Measurements from ENCODE around the gene RELB.
"Not testable (repeated sequence)": the region's sequence is repeated elsewhere in the genome, so short reads cannot be mapped to it uniquely, and the experiment has no call there.

RELB gene

GRCh38 chr19:45001087-45001739, at the start of gene RELB:
TSS of gene RELB (plus strand) at chr19:45001464. CDS start at chr19:45001580, 116 bp downstream.
- DNase-seq (peak; percentile 92), ATAC-seq (replicated peaks) (peak; percentile 72 to 74)
- peaks cover 13 to 16% of the 10 kb centered on the region in 2 donors for H3K36me3 Mint-ChIP-seq
- H3K4me3 Mint-ChIP-seq, result peak within 1 kb of the TSS; percentile 91 to 93
- H3K27me3 Mint-ChIP-seq, result no peaks in the 10 kb centered on the region
- H3K9me3 Mint-ChIP-seq, result peaks cover 0 to 1% of the 10 kb centered on the region in 2 donors
- peak within 1 kb of the TSS; percentile 99 for H3K27ac Mint-ChIP-seq
- H3K4me1 Mint-ChIP-seq, result peaks cover 5 to 22% of the 10 kb centered on the region in 2 donors

GRCh38 chr19:44954278-44954648, 47.0 kb upstream of the RELB start:
- no peaks in the 10 kb centered on the region for H3K27me3 Mint-ChIP-seq
- no peaks in the 10 kb centered on the region for H3K9me3 Mint-ChIP-seq
- H3K36me3 Mint-ChIP-seq, result peaks cover 0 to 7% of the 10 kb centered on the region in 2 donors

GRCh38 chr19:44954649-44955504, 46.4 kb upstream of the RELB start, which contains the start of gene CLPTM1:
TSS of gene CLPTM1 (plus strand) at chr19:44955380. CDS start at chr19:44955396, 16 bp downstream.
- H3K27ac Mint-ChIP-seq, result peak within 1 kb of the TSS; percentile 99

More at GRCh38 chr19:44954278-44954648, 47.0 kb upstream of the RELB start:
- Mint-ChIP-seq H3K4me1 (peaks cover 29 to 45% of the 10 kb centered on the region in 2 donors), H3K4me3 (peak overlapping the region; percentile 95 to 98), H3K27ac (peak overlapping the region; percentile 99)
- ATAC-seq (replicated peaks) (peak; percentile 25 to 32), DNase-seq (no peak)

GRCh38 chr19:44955505-44956439, 45.5 kb upstream of the RELB start:
- H3K4me3 Mint-ChIP-seq, result peak overlapping the region; percentile 95 to 98
- H3K36me3 Mint-ChIP-seq, result peaks cover 9 to 18% of the 10 kb centered on the region in 2 donors
- H3K4me1 Mint-ChIP-seq, result peaks cover 43 to 61% of the 10 kb centered on the region in 2 donors
- DNase-seq (no peak), ATAC-seq (replicated peaks) (peak; percentile 28 to 29)
- peak overlapping the region; percentile 90 for H3K27ac Mint-ChIP-seq
- H3K9me3 Mint-ChIP-seq, result no peaks in the 10 kb centered on the region
- H3K27me3 Mint-ChIP-seq, result no peaks in the 10 kb centered on the region

More at GRCh38 chr19:44954649-44955504, 46.4 kb upstream of the RELB start, which contains the start of gene CLPTM1:
- peak within 1 kb of the TSS; percentile 95 to 98 for H3K4me3 Mint-ChIP-seq
- no peaks in the 10 kb centered on the region for H3K9me3 Mint-ChIP-seq
- H3K4me1 Mint-ChIP-seq, result peaks cover 34 to 52% of the 10 kb centered on the region in 2 donors
- H3K36me3 Mint-ChIP-seq, result peaks cover under 1 to 10% of the 10 kb centered on the region in 2 donors
- H3K27me3 Mint-ChIP-seq, result no peaks in the 10 kb centered on the region
- DNase-seq, result peak; percentile 92
- peak; percentile 92 to 95 for ATAC-seq (replicated peaks)

GRCh38 chr19:44957526-44957925, 43.7 kb upstream of the RELB start:
- Mint-ChIP-seq H3K27me3 (no peaks in the 10 kb centered on the region), H3K9me3 (no peaks in the 10 kb centered on the region), H3K4me1 (peaks cover 55 to 71% of the 10 kb centered on the region in 2 donors), H3K27ac (peak overlapping the region; percentile 83), H3K4me3 (peak overlapping the region; percentile 40 to 95), H3K36me3 (peaks cover 11 to 28% of the 10 kb centered on the region in 2 donors)
- DNase-seq (no peak), ATAC-seq (replicated peaks) (no peak)

- peaks cover 13 to 30% of the 10 kb centered on the region in 2 donors for H3K36me3 Mint-ChIP-seq
- peak overlapping the region; percentile 83 for H3K27ac Mint-ChIP-seq
- DNase-seq, result no peak
- peak overlapping the region in 1 of 2 donors; percentile 40 for H3K4me3 Mint-ChIP-seq
- H3K27me3 Mint-ChIP-seq, result no peaks in the 10 kb centered on the region
- no peaks in the 10 kb centered on the region for H3K9me3 Mint-ChIP-seq
- H3K4me1 Mint-ChIP-seq, result peaks cover 55 to 71% of the 10 kb centered on the region in 2 donors
- no peak for ATAC-seq (replicated peaks)
Measured at GRCh38 chr19:44958090-44958489, 43.2 kb upstream of the RELB start.

GRCh38 chr19:44959691-44960090, 41.6 kb upstream of the RELB start:
- H3K4me1 Mint-ChIP-seq, result peaks cover 54 to 62% of the 10 kb centered on the region in 2 donors
- DNase-seq (no peak), ATAC-seq (replicated peaks) (no peak)
- no peak overlapping the region for H3K4me3 Mint-ChIP-seq
- H3K27ac Mint-ChIP-seq, result peak overlapping the region; percentile 96
- peaks cover 17 to 34% of the 10 kb centered on the region in 2 donors for H3K36me3 Mint-ChIP-seq
- H3K9me3 Mint-ChIP-seq, result no peaks in the 10 kb centered on the region
- H3K27me3 Mint-ChIP-seq, result no peaks in the 10 kb centered on the region

- peak; percentile 95 for ATAC-seq (replicated peaks)
- Mint-ChIP-seq H3K27ac (peak overlapping the region; percentile 96), H3K36me3 (peaks cover 24 to 43% of the 10 kb centered on the region in 2 donors), H3K27me3 (no peaks in the 10 kb centered on the region), H3K9me3 (no peaks in the 10 kb centered on the region), H3K4me1 (peaks cover 50 to 59% of the 10 kb centered on the region in 2 donors), H3K4me3 (peak overlapping the region; percentile 49 to 66)
- peak; percentile 24 for DNase-seq
Measured at GRCh38 chr19:44960906-44961728, 40.1 kb upstream of the RELB start.

- ATAC-seq (replicated peaks) (no peak), DNase-seq (no peak)
- Mint-ChIP-seq H3K27ac (peak overlapping the region; percentile 96), H3K36me3 (peaks cover 26 to 47% of the 10 kb centered on the region in 2 donors), H3K4me1 (peaks cover 43 to 52% of the 10 kb centered on the region in 2 donors), H3K4me3 (peak overlapping the region in 1 of 2 donors; percentile 66), H3K27me3 (no peaks in the 10 kb centered on the region), H3K9me3 (no peaks in the 10 kb centered on the region)
Measured at GRCh38 chr19:44961821-44962220, 39.4 kb upstream of the RELB start.

- Mint-ChIP-seq H3K27ac (no peak overlapping the region), H3K4me1 (peaks cover 2 to 10% of the 10 kb centered on the region in 2 donors), H3K9me3 (no peaks in the 10 kb centered on the region), H3K27me3 (no peaks in the 10 kb centered on the region), H3K36me3 (peaks cover 21 to 37% of the 10 kb centered on the region in 2 donors), H3K4me3 (no peak overlapping the region)
- DNase-seq (no peak), ATAC-seq (replicated peaks) (no peak)
Measured at GRCh38 chr19:44968118-44968517, 33.1 kb upstream of the RELB start.

- Mint-ChIP-seq H3K4me1 (peaks cover 4 to 16% of the 10 kb centered on the region in 2 donors), H3K4me3 (no peak overlapping the region), H3K27me3 (no peaks in the 10 kb centered on the region), H3K36me3 (peaks cover 25 to 41% of the 10 kb centered on the region in 2 donors), H3K27ac (no peak overlapping the region), H3K9me3 (no peaks in the 10 kb centered on the region)
- no peak for ATAC-seq (replicated peaks)
- DNase-seq, result no peak
Measured at GRCh38 chr19:44968670-44969069, 32.6 kb upstream of the RELB start.

GRCh38 chr19:44969437-44969836, 31.8 kb upstream of the RELB start:
- no peak for ATAC-seq (replicated peaks)
- Mint-ChIP-seq H3K36me3 (peaks cover 28 to 43% of the 10 kb centered on the region in 2 donors), H3K4me3 (no peak overlapping the region), H3K27me3 (no peaks in the 10 kb centered on the region), H3K9me3 (no peaks in the 10 kb centered on the region), H3K27ac (no peak overlapping the region), H3K4me1 (peaks cover 4 to 16% of the 10 kb centered on the region in 2 donors)
- no peak for DNase-seq

GRCh38 chr19:44971451-44971850, 29.8 kb upstream of the RELB start:
- H3K27ac Mint-ChIP-seq, H3K27me3 Mint-ChIP-seq: not testable (repeated sequence)
- H3K4me1 Mint-ChIP-seq, result peaks cover 2 to 12% of the 10 kb centered on the region in 2 donors

More at GRCh38 chr19:44971451-44971850, 29.8 kb upstream of the RELB start:
- H3K9me3 Mint-ChIP-seq; DNase-seq; H3K4me3 Mint-ChIP-seq; ATAC-seq (replicated peaks): not testable (repeated sequence)
- peaks cover 22 to 39% of the 10 kb centered on the region in 2 donors for H3K36me3 Mint-ChIP-seq

Data from stimulated activated naive B cell treated with anti-CD40 and anti-IgM and Interleukin-4, amounts not matched to agents 10 μg/mL and 1 μg/mL and 100 μg/mL, for 72 hours (primary cell).